ENCODE data around the gene JAG2. TPM values are rescaled to one million over a fixed set of nuclear protein-coding genes. Genes with fewer than 3 reads are reported as not detected.

The JAG2 gene
- total and polyA plus RNA-seq, 2 of the 4 experiments (the other 2 are of a cell fraction), result 0.18 to 0.58 TPM

DNA sequence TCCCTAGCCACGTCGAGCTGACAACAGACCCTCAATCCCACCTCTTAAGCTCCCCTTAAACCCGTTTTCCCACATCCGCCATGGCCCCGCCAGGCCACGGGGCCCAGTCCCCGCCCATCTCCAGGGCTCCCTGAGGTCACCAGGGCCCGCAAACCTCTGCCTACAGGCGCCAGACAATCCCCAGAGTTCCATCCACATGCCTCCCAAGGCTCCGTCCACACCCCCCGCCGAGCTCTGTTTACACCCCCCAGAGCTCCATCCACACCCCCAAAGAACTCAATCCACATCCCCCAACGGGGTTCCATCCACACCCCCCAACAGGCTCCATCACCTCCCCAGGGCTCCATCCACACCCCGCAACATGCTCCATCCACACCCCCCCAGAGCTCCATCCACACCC is 9.2 kb downstream of the JAG2 start:
- Histone ChIP-seq H3K9ac (ENCODE audit: low read depth, low read length) (no peak overlapping the region), H3K4ac (ENCODE audit: low read depth, low read length) (no peak overlapping the region), H2BK15ac (ENCODE audit: low read depth, low read length) (no peak overlapping the region), H2AK9ac (replicated peaks; ENCODE audit: low read depth, low read length, poor library complexity) (no peak overlapping the region), H3K23ac (ENCODE audit: low read depth, low read length) (no peak overlapping the region), H4K20me1 (ENCODE audit: insufficient read depth, low read length) (no peaks in the 10 kb centered on the region), H4K5ac (ENCODE audit: low read depth, low read length) (no peak overlapping the region), H3K79me1 (ENCODE audit: low read depth in 1 of 2, low read length in 2 of 2) (no peaks in the 10 kb centered on the region), H3K9me3 (ENCODE audit: control insufficient read depth, insufficient read depth, low read length) (no peaks in the 10 kb centered on the region), H3K4me3 (ENCODE audit: insufficient read depth, low read depth, low read length) (no peak overlapping the region), H3K36me3 (ENCODE audit: control insufficient read depth, insufficient read depth, low read length) (no peaks in the 10 kb centered on the region), H4K91ac (ENCODE audit: insufficient read depth, low read depth, low read length) (no peak overlapping the region), H2BK120ac (ENCODE audit: low read depth, low read length) (no peak overlapping the region), H3K4me2 (ENCODE audit: low read depth, low read length) (no peak overlapping the region), H3K14ac (replicated peaks; ENCODE audit: low read depth, low read length) (no peak overlapping the region), H2AFZ (replicated peaks; ENCODE audit: low read length, poor library complexity) (no peak overlapping the region), H3K27me3 (ENCODE audit: control insufficient read depth, insufficient read depth, low read length) (peaks cover 7% of the 10 kb centered on the region; the same call in 1 of the 2 replicates), H2AK5ac (ENCODE audit: low read depth, low read length) (no peak overlapping the region), H4K8ac (ENCODE audit: low read depth in 2 of 2, low read length in 2 of 2) (no peak overlapping the region), H3K18ac (ENCODE audit: low read depth, low read length) (no peak overlapping the region), H2BK20ac (ENCODE audit: low read depth, low read length) (no peak overlapping the region), H3K56ac (ENCODE audit: extremely low read depth, insufficient read depth, low read length) (no peak overlapping the region), H3K27ac (ENCODE audit: insufficient read depth, low read length) (no peak overlapping the region), H3K9me1 (ENCODE audit: insufficient read depth, low read length) (no peaks in the 10 kb centered on the region), H3K4me1 (ENCODE audit: control insufficient read depth, insufficient read depth, low read length) (no peaks in the 10 kb centered on the region), H2BK5ac (ENCODE audit: low read depth, low read length, poor library complexity, severe bottlenecking) (no peak overlapping the region)
- TF ChIP-seq MAZ (IDR thresholded peaks at IDR 0.05; ENCODE audit: borderline replicate concordance, low read depth, low read length) (no peak), RFX5 (IDR thresholded peaks at IDR 0.05; ENCODE audit: low read depth, low read length) (no peak), RAD21 (IDR thresholded peaks at IDR 0.05; ENCODE audit: low read length) (no peak), NFE2L2 (IDR thresholded peaks at IDR 0.05; ENCODE audit: low read depth, low read length) (no peak), MAFK (IDR thresholded peaks at IDR 0.05; ENCODE audit: low read depth, low read length) (no peak), CHD1 (IDR thresholded peaks at IDR 0.05; ENCODE audit: low read depth, low read length) (no peak)
- CTCF ChIA-PET, result no interaction called here
- POLR2A ChIA-PET (ENCODE audit: unreplicated experiment), result no interaction called here
- dilution Hi-C loops (cut with HindIII; ENCODE audit: low sequenced_read_pairs, unreplicated experiment) (no loop called here), intact Hi-C loops (cut with micrococcal nuclease) (no loop called here), in situ Hi-C loops (cut with MboI; ENCODE audit: low sequenced_read_pairs) (no loop called here)
- no TSS peak for BruUV-seq (replicated peaks)
- DNase-seq (no peak), ATAC-seq (ENCODE audit: low read depth) (no peak)
- WGBS, 2 experiments (ENCODE audit: extremely low coverage in 2 of 2, insufficient read length in 1 of 2), result 64% methylated on average over 6 of the region's 14 CpGs; no CpG with 5 or more reads in 1 of the 2 experiments

All from IMR-90 (cell line).